HEK293T (cell line): ENCODE data around the gene SMIM3.

Source experiments
- CTCF ChIA-PET: fragments of 350-600 bp; formaldehyde crosslinking; extraction: SDS; loops from one replicate; lab custom pipeline; 2021; ENCODE audit warnings: antibody characterized with exemption, inconsistent platforms; lab: Yijun Ruan, JAX
- POLR2A ChIA-PET: fragments of 350-600 bp; formaldehyde crosslinking; extraction: SDS; loops from one replicate; lab custom pipeline; 2020; ENCODE audit warnings: antibody characterized with exemption, inconsistent platforms; lab: Yijun Ruan, JAX
- DNase-seq: peaks from one replicate; pipeline ENCODE4 v3.0.0; 2012; ENCODE audit warnings: mixed read lengths; ENCODE audit errors: extremely low spot score
- ARNT ChIP-seq: fragments of 450-650 bp; IDR thresholded peaks from 2 replicates; pipeline ENCODE4 v1.6.1; 2017; ENCODE audit warnings: mild to moderate bottlenecking
- BHLHE40 ChIP-seq: fragments of 450-650 bp; IDR thresholded peaks from 2 replicates; pipeline ENCODE4 v1.6.1; 2016; ENCODE audit warnings: mild to moderate bottlenecking, moderate library complexity, borderline replicate concordance
- CTBP1 ChIP-seq: fragments of 450-650 bp; IDR thresholded peaks from 2 replicates; pipeline ENCODE4 v1.6.1; 2016; ENCODE audit warnings: borderline replicate concordance
- ELF4 ChIP-seq: fragments of 450-650 bp; IDR thresholded peaks from 2 replicates; pipeline ENCODE4 v1.6.1; 2017; ENCODE audit warnings: antibody characterized with exemption
- FOXA1 ChIP-seq: fragments of 450-650 bp; IDR thresholded peaks from 2 replicates; pipeline ENCODE4 v1.6.1; 2016; ENCODE audit warnings: mild to moderate bottlenecking
- FOXK2 ChIP-seq: fragments of 450-650 bp; IDR thresholded peaks from 2 replicates; pipeline ENCODE4 v1.6.1; 2016; ENCODE audit warnings: mild to moderate bottlenecking
- FOXM1 ChIP-seq: fragments of 450-650 bp; IDR thresholded peaks from 2 replicates; pipeline ENCODE4 v1.6.1; 2017; ENCODE audit warnings: mild to moderate bottlenecking, borderline replicate concordance
- HDGF ChIP-seq: fragments of 450-650 bp; IDR thresholded peaks from 2 replicates; pipeline ENCODE4 v1.6.1; 2017; ENCODE audit warnings: antibody characterized with exemption, borderline replicate concordance
- L3MBTL2 ChIP-seq: fragments of 450-650 bp; conservative IDR thresholded peaks from 2 replicates; pipeline ENCODE4 v1.6.1; 2016; ENCODE audit warnings: mild to moderate bottlenecking
- LEF1 ChIP-seq: fragments of 450-650 bp; IDR thresholded peaks from 2 replicates; pipeline ENCODE4 v1.6.1; 2017; ENCODE audit warnings: mild to moderate bottlenecking, borderline replicate concordance
- NFRKB ChIP-seq: fragments of 450-650 bp; IDR thresholded peaks from 2 replicates; pipeline ENCODE4 v1.6.1; 2016; ENCODE audit warnings: mild to moderate bottlenecking, moderate library complexity
- PKNOX1 ChIP-seq: fragments of 450-650 bp; IDR thresholded peaks from 2 replicates; pipeline ENCODE4 v1.6.1; 2016
- SP1 ChIP-seq: fragments of 450-650 bp; IDR thresholded peaks from 2 replicates; pipeline ENCODE4 v1.6.1; 2017
- SUZ12 ChIP-seq: fragments of 450-650 bp; IDR thresholded peaks from 2 replicates; pipeline ENCODE4 v1.6.1; 2016; ENCODE audit warnings: mild to moderate bottlenecking
- TARDBP ChIP-seq: fragments of 450-650 bp; IDR thresholded peaks from 2 replicates; pipeline ENCODE4 v1.6.1; 2016
- ZNF384 ChIP-seq: fragments of 450-650 bp; IDR thresholded peaks from 2 replicates; pipeline ENCODE4 v1.6.1; 2016

SMIM3 gene

GRCh38 chr5:150774145-150774544 is 4.4 kb upstream of the SMIM3 start:
- no peak for DNase-seq
- no peak for TF ChIP-seq ARNT
- TF ChIP-seq SP1: no peak
- TF ChIP-seq PKNOX1: no peak
- no peak for TF ChIP-seq FOXM1
- no peak for TF ChIP-seq FOXK2
- TF ChIP-seq HDGF: no peak
- ChIA-PET CTCF (no interaction called here), POLR2A (interaction anchor here (1.3 kb wide), 1 partner anchor 73 kb away, joined by 3 read pairs; the partner anchor contains the start of gene RBM22)

GRCh38 chr5:150777685-150778084 is 872 bp upstream of the SMIM3 start:
- CTCF ChIA-PET: interaction anchor here (0.6 to 1.4 kb wide), 3 partner anchors 18 to 302 kb away, joined by 4 to 10 read pairs (median 6); partner anchors contain the start of gene DCTN4
- POLR2A ChIA-PET: interaction anchor here (0.8 to 3.4 kb wide), 7 partner anchors 10 to 77 kb away, joined by 3 to 32 read pairs (median 11); partner anchors contain the start of genes DCTN4 and RBM22

GRCh38 chr5:150778088-150778516 is 455 bp upstream of the SMIM3 start:
- POLR2A ChIA-PET: interaction anchor here (0.8 to 3.4 kb wide), 9 partner anchors 9 to 219 kb away, joined by 3 to 32 read pairs (median 8); partner anchors contain the start of genes DCTN4 and RBM22
- no peak for DNase-seq
- CTCF ChIA-PET: interaction anchor here (0.6 to 1.7 kb wide), 8 partner anchors 15 to 303 kb away, joined by 3 to 12 read pairs (median 4); partner anchors contain the start of genes DCTN4 and RBM22

More at GRCh38 chr5:150777685-150778084, 872 bp upstream of the SMIM3 start:
- TF ChIP-seq LEF1 (no peak), ARNT (no peak)
- DNase-seq: no peak

GRCh38 chr5:150779397-150780186 is 1.0 kb downstream of the SMIM3 start:
- ChIA-PET POLR2A (interaction anchor here (1.0 to 3.4 kb wide), 8 partner anchors 10 to 221 kb away, joined by 3 to 32 read pairs (median 9); partner anchors contain the start of genes DCTN4 and RBM22), CTCF (interaction anchor here (1.0 to 1.7 kb wide), 5 partner anchors 13 to 78 kb away, joined by 3 to 12 read pairs (median 3); partner anchors contain the start of gene RBM22)
- DNase-seq: no peak
- TF ChIP-seq PKNOX1 (no peak), ELF4 (no peak), LEF1 (no peak), FOXA1 (no peak), ZNF384 (no peak), FOXM1 (no peak), SP1 (no peak), HDGF (no peak)

More at GRCh38 chr5:150778088-150778516, 455 bp upstream of the SMIM3 start:
- TF ChIP-seq PKNOX1: no peak
- TF ChIP-seq TARDBP: no peak

- ChIA-PET CTCF (no interaction called here), POLR2A (interaction anchor here (1.3 to 3.4 kb wide), 4 partner anchors 9 to 80 kb away, joined by 7 to 32 read pairs (median 18); partner anchors contain the start of genes DCTN4 and RBM22)
- DNase-seq: no peak
- TF ChIP-seq PKNOX1 (no peak), HDGF (no peak), NFRKB (no peak), L3MBTL2 (no peak), FOXA1 (no peak), ARNT (no peak)
Measured at GRCh38 chr5:150780187-150780692, 1.7 kb downstream of the SMIM3 start.

GRCh38 chr5:150780816-150781221 is 2.3 kb downstream of the SMIM3 start:
- TF ChIP-seq SUZ12 (no peak), L3MBTL2 (no peak), SP1 (no peak), NFRKB (no peak), TARDBP (no peak), LEF1 (no peak), FOXM1 (no peak), BHLHE40 (no peak), ARNT (no peak), ZNF384 (no peak), FOXK2 (no peak), PKNOX1 (no peak), HDGF (no peak), FOXA1 (no peak), CTBP1 (no peak), ELF4 (no peak)
- POLR2A ChIA-PET: interaction anchor here (1.1 to 3.4 kb wide), 3 partner anchors 23 to 80 kb away, joined by 3 to 32 read pairs (median 7); partner anchors contain the start of genes DCTN4 and RBM22
- DNase-seq: no peak
- CTCF ChIA-PET: interaction anchor here (2.4 kb wide), 1 partner anchor 21 kb away, joined by 12 read pairs; no protein-coding TSS in a partner anchor
